Measurements from ENCODE around the gene RNPEPL1. TPM values are rescaled to one million over a fixed set of nuclear protein-coding genes. Genes with fewer than 3 reads are reported as not detected.

Gene RNPEPL1
- polyA plus RNA-seq, 2 of the 4 experiments (the other 2 are of a cell fraction), result 9.2 to 26.3 TPM

DNA sequence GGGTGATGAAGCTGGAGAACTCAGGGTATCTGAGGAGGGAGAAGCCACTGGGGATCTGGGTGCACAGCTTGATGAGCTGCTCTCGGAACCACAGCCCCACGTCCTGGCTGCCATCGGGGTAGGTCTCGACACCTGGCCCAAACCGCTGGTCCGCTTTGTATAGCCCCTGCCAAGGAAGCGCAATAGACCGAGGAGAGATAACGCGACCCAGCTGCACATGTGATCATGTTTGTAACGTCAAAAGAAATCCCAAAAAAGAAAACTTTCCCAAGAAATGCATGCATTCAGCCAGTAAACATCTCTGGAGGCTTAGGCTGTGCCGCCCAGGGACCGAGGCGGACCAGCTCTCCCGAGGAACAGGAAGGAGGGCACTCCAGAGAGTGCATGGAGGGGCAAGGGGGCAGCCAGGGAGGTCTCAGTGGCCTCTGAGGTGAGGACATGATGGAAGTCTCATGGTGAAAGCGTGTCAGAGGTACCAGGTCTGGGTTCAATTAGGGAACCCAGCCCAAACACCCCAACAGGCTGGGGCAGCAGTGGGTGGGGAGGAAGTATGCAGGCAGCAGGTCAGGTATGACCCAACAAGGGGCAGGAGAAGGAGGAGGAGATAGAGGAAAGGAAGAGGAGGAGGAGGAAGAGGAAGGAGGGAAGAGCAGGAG is 38.8 kb upstream of the RNPEPL1 start:
- Histone ChIP-seq H3K4me2 (no peak overlapping the region), H3K4me3 (no peak overlapping the region), H3K9me3 (peaks cover 53% of the 10 kb centered on the region), H3K27ac (no peak overlapping the region), H3K4me1 (no peaks in the 10 kb centered on the region)
- 89% methylated on average over 16 of the region's 16 CpGs for WGBS (ENCODE audit: missing lambda C conversion rate)
- ChIA-PET CTCF (interaction anchor here (1.0 to 2.1 kb wide), 4 partner anchors 12 to 74 kb away, joined by 3 to 6 read pairs (median 4); no protein-coding TSS in a partner anchor), POLR2A (no interaction called here)
- no peak for FAIRE-seq
- no peak for ATAC-seq
- no peak for DNase-seq (ENCODE audit: low read depth in 1 of 2, low spot score in 1 of 2)
- no peak for TF ChIP-seq RNF2 (IDR thresholded peaks at IDR 0.05; ENCODE audit: borderline replicate concordance, low read depth)
- no peak for TF ChIP-seq POLR2AphosphoS2 (conservative IDR thresholded peaks at IDR 0.05; ENCODE audit: low read length)
- TF ChIP-seq ZSCAN20 (CRISPR knock-in tag; IDR thresholded peaks at IDR 0.05), result no peak
- TF ChIP-seq, protein P1, sequence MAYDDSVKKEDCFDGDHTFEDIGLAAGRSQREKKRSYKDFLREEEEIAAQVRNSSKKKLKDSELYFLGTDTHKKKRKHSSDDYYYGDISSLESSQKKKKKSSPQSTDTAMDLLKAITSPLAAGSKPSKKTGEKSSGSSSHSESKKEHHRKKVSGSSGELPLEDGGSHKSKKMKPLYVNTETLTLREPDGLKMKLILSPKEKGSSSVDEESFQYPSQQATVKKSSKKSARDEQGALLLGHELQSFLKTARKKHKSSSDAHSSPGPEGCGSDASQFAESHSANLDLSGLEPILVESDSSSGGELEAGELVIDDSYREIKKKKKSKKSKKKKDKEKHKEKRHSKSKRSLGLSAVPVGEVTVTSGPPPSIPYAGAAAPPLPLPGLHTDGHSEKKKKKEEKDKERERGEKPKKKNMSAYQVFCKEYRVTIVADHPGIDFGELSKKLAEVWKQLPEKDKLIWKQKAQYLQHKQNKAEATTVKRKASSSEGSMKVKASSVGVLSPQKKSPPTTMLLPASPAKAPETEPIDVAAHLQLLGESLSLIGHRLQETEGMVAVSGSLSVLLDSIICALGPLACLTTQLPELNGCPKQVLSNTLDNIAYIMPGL (CRISPR knock-in tag; IDR thresholded peaks at IDR 0.05; ENCODE audit: borderline replicate concordance), result no peak
- TF ChIP-seq HOXB5 (CRISPR knock-in tag; IDR thresholded peaks at IDR 0.05), result no peak
- TF ChIP-seq HDAC2 (IDR thresholded peaks at IDR 0.05), result no peak
- TF ChIP-seq PHF8 (IDR thresholded peaks at IDR 0.05; ENCODE audit: borderline replicate concordance, low read depth), result no peak
- no peak for TF ChIP-seq NPAS2 (CRISPR knock-in tag; IDR thresholded peaks at IDR 0.05; ENCODE audit: borderline replicate concordance)
- TF ChIP-seq, protein P2, sequence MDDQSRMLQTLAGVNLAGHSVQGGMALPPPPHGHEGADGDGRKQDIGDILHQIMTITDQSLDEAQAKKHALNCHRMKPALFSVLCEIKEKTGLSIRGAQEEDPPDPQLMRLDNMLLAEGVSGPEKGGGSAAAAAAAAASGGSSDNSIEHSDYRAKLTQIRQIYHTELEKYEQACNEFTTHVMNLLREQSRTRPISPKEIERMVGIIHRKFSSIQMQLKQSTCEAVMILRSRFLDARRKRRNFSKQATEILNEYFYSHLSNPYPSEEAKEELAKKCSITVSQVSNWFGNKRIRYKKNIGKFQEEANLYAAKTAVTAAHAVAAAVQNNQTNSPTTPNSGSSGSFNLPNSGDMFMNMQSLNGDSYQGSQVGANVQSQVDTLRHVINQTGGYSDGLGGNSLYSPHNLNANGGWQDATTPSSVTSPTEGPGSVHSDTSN (IDR thresholded peaks at IDR 0.05), result no peak
- TF ChIP-seq E2F6 (IDR thresholded peaks at IDR 0.05; ENCODE audit: borderline replicate concordance, low read depth), result no peak
- TF ChIP-seq, protein P3, sequence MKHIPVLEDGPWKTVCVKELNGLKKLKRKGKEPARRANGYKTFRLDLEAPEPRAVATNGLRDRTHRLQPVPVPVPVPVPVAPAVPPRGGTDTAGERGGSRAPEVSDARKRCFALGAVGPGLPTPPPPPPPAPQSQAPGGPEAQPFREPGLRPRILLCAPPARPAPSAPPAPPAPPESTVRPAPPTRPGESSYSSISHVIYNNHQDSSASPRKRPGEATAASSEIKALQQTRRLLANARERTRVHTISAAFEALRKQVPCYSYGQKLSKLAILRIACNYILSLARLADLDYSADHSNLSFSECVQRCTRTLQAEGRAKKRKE (CRISPR knock-in tag; IDR thresholded peaks at IDR 0.05; ENCODE audit: low read depth), result no peak
- TF ChIP-seq JUNB (IDR thresholded peaks at IDR 0.05), result no peak
- no peak for TF ChIP-seq HOXB13 (CRISPR knock-in tag; IDR thresholded peaks at IDR 0.05; ENCODE audit: low read depth)

- TF ChIP-seq SREBF2 (IDR thresholded peaks at IDR 0.05) (no peak), HOXB5 (CRISPR knock-in tag; IDR thresholded peaks at IDR 0.05) (no peak), CBX8 (IDR thresholded peaks at IDR 0.05) (no peak), REST (IDR thresholded peaks at IDR 0.05) (no peak), ESRRA (IDR thresholded peaks at IDR 0.05; ENCODE audit: borderline replicate concordance, low read length) (no peak), MAZ (IDR thresholded peaks at IDR 0.05; ENCODE audit: borderline replicate concordance, low read depth, low read length) (no peak), FOSB (CRISPR knock-in tag; IDR thresholded peaks at IDR 0.05) (no peak)
- TF ChIP-seq, protein P1 (CRISPR knock-in tag; IDR thresholded peaks at IDR 0.05; ENCODE audit: borderline replicate concordance), result no peak
- H3K4me2 ChIP-seq, result no peak overlapping the region
- H3K4me3 ChIP-seq, result no peak overlapping the region
- CTCF ChIA-PET, result interaction anchor here (0.7 to 2.1 kb wide), 3 partner anchors 12 to 322 kb away, joined by 3 to 6 read pairs (median 5); no protein-coding TSS in a partner anchor
- WGBS (ENCODE audit: missing lambda C conversion rate), result 98% methylated on average over 7 of the region's 7 CpGs
- ATAC-seq (no peak), FAIRE-seq (no peak), DNase-seq (ENCODE audit: low read depth in 1 of 2, low spot score in 1 of 2) (no peak)
- no peaks in the 10 kb centered on the region for H3K4me1 ChIP-seq
- no peak overlapping the region for H3K27ac ChIP-seq
- H3K9me3 ChIP-seq, result peaks cover 46% of the 10 kb centered on the region
- POLR2A ChIA-PET, result no interaction called here
These were observed 38.1 kb upstream of the RNPEPL1 start for GRCh38 chr2:240530181-240530580.

Measured in A549 (cell line).